ACC112 (cell line): Measurements from ENCODE around the gene GFI1B.
"Not testable (repeated sequence)": the region's sequence is repeated elsewhere in the genome, so short reads cannot be mapped to it uniquely, and the experiment has no call there.

ENCODE experiments used
- H2AFZ ChIP-seq: fragments of 200-600 bp; sonication (generic); one replicate; pipeline ENCODE4 v1.6.0; 2017; ENCODE audit warnings: antibody characterized with exemption, low read length; ENCODE audit not compliant: unreplicated experiment
- H3K27ac ChIP-seq: fragments of 200-600 bp; sonication (generic); 2 replicates; pipeline ENCODE4 v1.5.1; 2014; ENCODE audit warnings: low read depth, mild to moderate bottlenecking, antibody characterized with exemption, low read length, moderate library complexity
- H3K27me3 ChIP-seq: fragments of 200-600 bp; sonication (generic); 2 replicates; pipeline ENCODE4 v1.6.1; 2014; ENCODE audit warnings: mild to moderate bottlenecking, antibody characterized with exemption, low read length, moderate library complexity, mixed read lengths; ENCODE audit not compliant: insufficient read depth
- H3K36me3 ChIP-seq: fragments of 200-600 bp; sonication (generic); 2 replicates; pipeline ENCODE4 v1.6.1; 2016; ENCODE audit warnings: mild to moderate bottlenecking, antibody characterized with exemption, low read length, moderate library complexity, mixed read lengths; ENCODE audit not compliant: insufficient read depth
- H3K4me1 ChIP-seq: fragments of 200-600 bp; sonication (generic); one replicate; pipeline ENCODE4 v1.6.1; 2016; ENCODE audit warnings: low read length, mixed read lengths; ENCODE audit not compliant: insufficient read depth, unreplicated experiment, control insufficient read depth
- H3K4me3 ChIP-seq: fragments of 200-600 bp; sonication (generic); 2 replicates; pipeline ENCODE4 v1.5.1; 2014; ENCODE audit warnings: mild to moderate bottlenecking, low read depth, low read length
- H3K79me2 ChIP-seq: fragments of 200-600 bp; sonication (generic); one replicate; pipeline ENCODE4 v1.6.0; 2016; ENCODE audit warnings: low read length; ENCODE audit not compliant: control insufficient read depth, unreplicated experiment, insufficient read depth

Gene GFI1B

GRCh38 chr9:132991351-132992300, 13.1 kb downstream of the GFI1B start:
- no peaks in the 10 kb centered on the region for H3K36me3 ChIP-seq
- H2AFZ ChIP-seq = no peak overlapping the region
- no peaks in the 10 kb centered on the region for H3K79me2 ChIP-seq
- H3K4me3 ChIP-seq = no peak overlapping the region
- no peak overlapping the region for H3K27ac ChIP-seq
- H3K4me1 ChIP-seq = peaks cover 4% of the 10 kb centered on the region
- peaks cover 51% of the 10 kb centered on the region for H3K27me3 ChIP-seq

GRCh38 chr9:132993511-132993939, 15.0 kb downstream of the GFI1B start:
- Histone ChIP-seq H2AFZ (no peak overlapping the region), H3K4me1 (no peaks in the 10 kb centered on the region), H3K79me2 (no peaks in the 10 kb centered on the region), H3K4me3 (no peak overlapping the region), H3K27ac (no peak overlapping the region), H3K36me3 (no peaks in the 10 kb centered on the region), H3K27me3 (peaks cover 51% of the 10 kb centered on the region)

- Histone ChIP-seq H2AFZ (no peak overlapping the region), H3K4me1 (no peaks in the 10 kb centered on the region), H3K79me2 (no peaks in the 10 kb centered on the region), H3K4me3 (no peak overlapping the region), H3K27ac (no peak overlapping the region), H3K36me3 (no peaks in the 10 kb centered on the region), H3K27me3 (peaks cover 60% of the 10 kb centered on the region)
These were observed 16.1 kb downstream of the GFI1B start for GRCh38 chr9:132994410-132995120.

- no peak overlapping the region for H3K4me3 ChIP-seq
- peaks cover 65% of the 10 kb centered on the region for H3K27me3 ChIP-seq
- no peak overlapping the region for H3K27ac ChIP-seq
- H3K79me2 ChIP-seq = no peaks in the 10 kb centered on the region
- no peak overlapping the region for H2AFZ ChIP-seq
- no peaks in the 10 kb centered on the region for H3K36me3 ChIP-seq
- no peaks in the 10 kb centered on the region for H3K4me1 ChIP-seq
These were observed 16.6 kb downstream of the GFI1B start for GRCh38 chr9:132995121-132995420.

GRCh38 chr9:132995879-132996278, 17.4 kb downstream of the GFI1B start:
- Histone ChIP-seq H3K4me1 (no peaks in the 10 kb centered on the region), H3K27me3 (peaks cover 66% of the 10 kb centered on the region), H3K4me3 (no peak overlapping the region), H3K79me2 (no peaks in the 10 kb centered on the region), H3K36me3 (no peaks in the 10 kb centered on the region), H3K27ac (no peak overlapping the region), H2AFZ (no peak overlapping the region)

- H3K79me2 ChIP-seq = no peaks in the 10 kb centered on the region
- no peak overlapping the region for H2AFZ ChIP-seq
- H3K36me3 ChIP-seq = no peaks in the 10 kb centered on the region
- no peak overlapping the region for H3K4me3 ChIP-seq
- no peak overlapping the region for H3K27ac ChIP-seq
- no peaks in the 10 kb centered on the region for H3K4me1 ChIP-seq
- H3K27me3 ChIP-seq = peaks cover 61% of the 10 kb centered on the region
These were observed 18.0 kb downstream of the GFI1B start for GRCh38 chr9:132996526-132996925.

GRCh38 chr9:132997591-132997990, 19.1 kb downstream of the GFI1B start:
- Histone ChIP-seq H3K27ac (no peak overlapping the region), H3K4me1 (no peaks in the 10 kb centered on the region), H3K4me3 (no peak overlapping the region), H3K27me3 (peaks cover 54% of the 10 kb centered on the region), H2AFZ (no peak overlapping the region), H3K36me3 (no peaks in the 10 kb centered on the region), H3K79me2 (no peaks in the 10 kb centered on the region)

GRCh38 chr9:132998221-132998620, 19.7 kb downstream of the GFI1B start:
- H3K4me3 ChIP-seq, H2AFZ ChIP-seq, H3K79me2 ChIP-seq, H3K27ac ChIP-seq, H3K4me1 ChIP-seq, H3K36me3 ChIP-seq: not testable (repeated sequence)
- peaks cover 55% of the 10 kb centered on the region for H3K27me3 ChIP-seq

- Histone ChIP-seq H3K4me3 (no peak overlapping the region), H2AFZ (no peak overlapping the region), H3K27me3 (peaks cover 55% of the 10 kb centered on the region), H3K36me3 (no peaks in the 10 kb centered on the region), H3K79me2 (no peaks in the 10 kb centered on the region), H3K4me1 (no peaks in the 10 kb centered on the region), H3K27ac (no peak overlapping the region)
These were observed 20.5 kb downstream of the GFI1B start for GRCh38 chr9:132998831-132999635.

- H3K79me2 ChIP-seq = no peaks in the 10 kb centered on the region
- no peaks in the 10 kb centered on the region for H3K36me3 ChIP-seq
- H3K4me3 ChIP-seq = no peak overlapping the region
- H2AFZ ChIP-seq = no peak overlapping the region
- H3K27ac ChIP-seq = no peak overlapping the region
- H3K4me1 ChIP-seq = no peaks in the 10 kb centered on the region
- peaks cover 66% of the 10 kb centered on the region for H3K27me3 ChIP-seq
These were observed 23.9 kb downstream of the GFI1B start for GRCh38 chr9:133002147-133003070.
